Measurements from ENCODE around the gene COL24A1. TPM values are rescaled to one million over a fixed set of nuclear protein-coding genes. Genes with fewer than 3 reads are reported as not detected.
"Not testable (repeated sequence)": the region's sequence is repeated elsewhere in the genome, so short reads cannot be mapped to it uniquely, and the experiment has no call there.

Gene COL24A1
- total and polyA plus RNA-seq, 2 experiments from 2014 or later, result 0.32 to 0.54 TPM

DNA sequence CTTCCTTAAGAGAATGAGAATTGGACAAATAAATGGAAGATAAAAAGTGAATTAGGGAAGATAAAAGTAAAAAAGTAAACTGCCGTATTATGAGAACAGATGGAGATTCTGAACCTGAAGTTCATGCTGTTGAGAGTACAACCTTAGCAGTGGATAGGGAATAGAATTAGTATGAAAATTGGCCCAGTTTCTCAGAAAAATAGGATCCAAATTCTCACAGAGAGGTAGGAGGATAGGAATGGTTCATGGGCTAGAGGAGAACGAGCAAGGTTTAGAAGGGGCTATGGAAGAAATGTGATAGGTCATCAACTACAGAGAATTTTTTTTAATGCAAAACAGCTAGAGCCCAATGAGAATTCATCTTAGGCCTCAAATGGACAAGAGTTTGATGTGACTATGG is 42.3 kb downstream of the COL24A1 start:
- Histone ChIP-seq H3K4me3 (no peak overlapping the region), H3K9me3 (ENCODE audit: low read depth) (no peaks in the 10 kb centered on the region), H3K4me1 (ENCODE audit: low read depth) (no peaks in the 10 kb centered on the region), H3K27me3 (no peaks in the 10 kb centered on the region), H3K36me3 (no peaks in the 10 kb centered on the region), H3K27ac (no peak overlapping the region)
- TF ChIP-seq, protein P1, sequence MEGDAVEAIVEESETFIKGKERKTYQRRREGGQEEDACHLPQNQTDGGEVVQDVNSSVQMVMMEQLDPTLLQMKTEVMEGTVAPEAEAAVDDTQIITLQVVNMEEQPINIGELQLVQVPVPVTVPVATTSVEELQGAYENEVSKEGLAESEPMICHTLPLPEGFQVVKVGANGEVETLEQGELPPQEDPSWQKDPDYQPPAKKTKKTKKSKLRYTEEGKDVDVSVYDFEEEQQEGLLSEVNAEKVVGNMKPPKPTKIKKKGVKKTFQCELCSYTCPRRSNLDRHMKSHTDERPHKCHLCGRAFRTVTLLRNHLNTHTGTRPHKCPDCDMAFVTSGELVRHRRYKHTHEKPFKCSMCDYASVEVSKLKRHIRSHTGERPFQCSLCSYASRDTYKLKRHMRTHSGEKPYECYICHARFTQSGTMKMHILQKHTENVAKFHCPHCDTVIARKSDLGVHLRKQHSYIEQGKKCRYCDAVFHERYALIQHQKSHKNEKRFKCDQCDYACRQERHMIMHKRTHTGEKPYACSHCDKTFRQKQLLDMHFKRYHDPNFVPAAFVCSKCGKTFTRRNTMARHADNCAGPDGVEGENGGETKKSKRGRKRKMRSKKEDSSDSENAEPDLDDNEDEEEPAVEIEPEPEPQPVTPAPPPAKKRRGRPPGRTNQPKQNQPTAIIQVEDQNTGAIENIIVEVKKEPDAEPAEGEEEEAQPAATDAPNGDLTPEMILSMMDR (IDR thresholded peaks at IDR 0.05; ENCODE audit: low read depth, low read length), result no peak
- DNase-seq (ENCODE audit: low read depth in 1 of 2, low spot score in 1 of 2), result no peak

DNA sequence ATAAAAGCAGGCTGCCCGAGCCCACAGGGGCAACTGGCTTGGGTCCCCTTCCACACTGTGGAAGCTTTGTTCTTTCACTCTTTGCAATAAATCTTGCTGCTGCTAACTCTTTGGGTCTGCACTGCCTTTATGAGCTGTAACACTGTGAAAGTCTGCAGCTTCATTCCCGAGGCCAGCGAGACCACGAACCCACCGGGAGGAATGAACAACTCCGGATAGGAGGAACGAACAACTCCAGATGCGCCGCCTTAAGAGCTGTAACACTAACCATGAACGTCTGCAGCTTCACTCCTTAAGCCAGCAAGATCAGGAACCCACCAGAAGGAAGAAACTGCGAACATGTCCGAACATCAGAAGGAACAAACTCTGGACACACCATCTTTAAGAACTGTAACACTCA is 45.0 kb downstream of the COL24A1 start:
- not testable (repeated sequence) for H3K27me3 ChIP-seq; DNase-seq (ENCODE audit: low read depth in 1 of 2, low spot score in 1 of 2); H3K4me1 ChIP-seq (ENCODE audit: low read depth); H3K27ac ChIP-seq; H3K4me3 ChIP-seq; H3K36me3 ChIP-seq; H3K9me3 ChIP-seq (ENCODE audit: low read depth)

DNA sequence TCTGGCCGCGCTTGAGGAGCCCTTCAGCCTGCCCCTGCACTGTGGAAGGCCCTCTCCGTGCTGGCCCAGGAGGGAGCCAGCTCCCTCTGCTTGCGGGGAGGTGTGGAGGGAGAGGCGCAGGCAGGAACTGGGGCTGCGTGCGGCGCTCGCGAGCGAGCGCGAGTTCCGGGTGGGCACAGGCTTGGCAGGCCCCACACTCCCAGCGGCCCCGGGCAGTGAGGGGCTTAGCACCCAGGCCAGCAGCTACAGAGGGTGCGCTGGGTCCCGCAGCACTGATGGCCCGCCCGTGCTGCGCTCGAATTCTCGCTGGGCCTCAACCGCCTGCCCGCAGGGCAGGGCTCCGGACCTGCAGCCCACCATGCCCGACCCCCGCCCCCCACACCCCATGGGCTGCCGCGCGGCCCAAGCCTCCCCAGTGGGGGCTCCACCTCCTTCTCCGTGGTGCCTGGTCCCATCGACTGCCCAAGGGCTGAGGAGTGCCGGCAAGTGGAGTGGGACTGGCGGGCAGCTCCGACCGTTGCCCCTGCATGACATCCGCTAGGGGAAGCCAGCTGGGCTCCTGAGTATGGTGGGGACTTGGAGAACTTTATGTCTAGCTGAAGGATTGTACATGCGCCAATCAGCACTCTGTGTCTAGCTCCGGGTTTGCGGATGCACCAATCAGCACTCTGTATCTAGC is 46.0 kb downstream of the COL24A1 start:
- no peak overlapping the region for H3K4me3 ChIP-seq
- H3K36me3 ChIP-seq, result no peaks in the 10 kb centered on the region
- no peak for DNase-seq (ENCODE audit: low read depth in 1 of 2, low spot score in 1 of 2)
- no peak overlapping the region for H3K27ac ChIP-seq
- H3K9me3 ChIP-seq (ENCODE audit: low read depth), result no peaks in the 10 kb centered on the region
- H3K27me3 ChIP-seq, result no peaks in the 10 kb centered on the region
- H3K4me1 ChIP-seq (ENCODE audit: low read depth), result no peaks in the 10 kb centered on the region
- TF ChIP-seq, protein P1 (IDR thresholded peaks at IDR 0.05; ENCODE audit: low read depth, low read length), result no peak

DNA sequence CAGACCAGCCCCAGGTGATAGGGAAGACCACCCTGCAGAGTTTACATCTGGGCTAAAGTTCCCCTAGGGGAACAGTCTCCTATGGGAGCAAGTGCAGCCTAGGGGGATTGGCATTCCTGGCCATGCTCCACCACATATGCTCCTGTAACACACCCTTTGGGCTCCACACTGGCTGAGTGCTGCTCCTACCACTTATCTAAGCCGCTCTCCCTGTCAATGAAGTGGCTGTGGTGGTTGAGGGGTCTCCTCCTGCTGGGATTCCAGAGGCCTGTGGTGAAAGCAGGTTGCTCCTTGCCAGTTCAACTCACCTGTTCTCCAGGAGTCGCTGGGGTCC is 51.1 kb downstream of the COL24A1 start:
- DNase-seq (ENCODE audit: low read depth in 1 of 2, low spot score in 1 of 2), result no peak
- Histone ChIP-seq H3K4me3 (no peak overlapping the region), H3K27ac (no peak overlapping the region), H3K4me1 (ENCODE audit: low read depth) (no peaks in the 10 kb centered on the region), H3K36me3 (no peaks in the 10 kb centered on the region), H3K9me3 (ENCODE audit: low read depth) (no peaks in the 10 kb centered on the region), H3K27me3 (no peaks in the 10 kb centered on the region)
- TF ChIP-seq, protein P1 (IDR thresholded peaks at IDR 0.05; ENCODE audit: low read depth, low read length), result no peak

DNA sequence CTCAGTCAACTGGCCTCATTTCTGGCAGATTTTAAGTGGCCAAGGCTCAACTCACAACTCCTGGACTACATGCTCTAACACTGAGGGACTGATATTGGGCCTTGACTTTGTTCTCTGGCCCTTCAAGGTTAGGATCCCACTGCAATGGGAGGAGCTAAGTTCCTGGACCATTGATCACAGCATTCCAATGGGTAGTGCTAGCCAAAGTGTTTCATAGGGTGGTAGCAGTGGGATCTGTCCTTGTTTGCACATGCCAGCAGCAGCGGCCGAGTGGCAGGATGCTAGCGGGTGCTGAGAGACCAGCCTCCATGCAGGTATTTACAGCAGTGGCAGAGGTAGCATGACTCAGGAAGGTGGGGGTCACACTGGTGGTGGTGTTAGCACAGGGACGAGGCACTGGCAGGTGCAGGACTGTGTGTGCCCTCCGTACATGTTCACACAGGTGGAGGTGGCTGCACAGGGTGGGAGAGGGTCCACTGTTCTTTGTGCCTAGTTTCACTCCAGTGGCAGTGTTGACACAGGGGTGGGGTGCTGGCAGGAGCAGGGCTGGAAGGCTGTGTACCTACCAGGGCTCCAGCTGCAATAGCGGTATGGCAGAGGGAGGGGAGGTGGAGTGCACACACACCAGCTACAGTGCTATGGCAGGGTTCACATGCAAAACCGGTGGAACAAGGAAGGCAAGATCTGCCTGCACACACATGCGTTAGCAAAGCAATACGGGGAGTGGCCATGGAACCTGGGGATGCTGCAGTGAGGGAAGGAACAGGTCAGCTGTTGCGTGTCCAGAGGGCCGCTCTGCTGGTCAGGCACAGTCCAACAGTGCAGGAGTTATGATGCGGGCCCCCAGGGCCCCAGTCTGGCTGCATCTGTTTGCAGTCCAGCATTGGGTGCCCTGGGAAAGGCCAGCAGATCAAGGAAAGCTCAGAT is 51.7 kb downstream of the COL24A1 start:
- Histone ChIP-seq H3K9me3 (ENCODE audit: low read depth) (no peaks in the 10 kb centered on the region), H3K4me1 (ENCODE audit: low read depth) (no peaks in the 10 kb centered on the region), H3K36me3 (no peaks in the 10 kb centered on the region), H3K4me3 (no peak overlapping the region), H3K27ac (no peak overlapping the region), H3K27me3 (no peaks in the 10 kb centered on the region)
- TF ChIP-seq, protein P1 (IDR thresholded peaks at IDR 0.05; ENCODE audit: low read depth, low read length), result no peak
- DNase-seq (ENCODE audit: low read depth in 1 of 2, low spot score in 1 of 2), result no peak

DNA sequence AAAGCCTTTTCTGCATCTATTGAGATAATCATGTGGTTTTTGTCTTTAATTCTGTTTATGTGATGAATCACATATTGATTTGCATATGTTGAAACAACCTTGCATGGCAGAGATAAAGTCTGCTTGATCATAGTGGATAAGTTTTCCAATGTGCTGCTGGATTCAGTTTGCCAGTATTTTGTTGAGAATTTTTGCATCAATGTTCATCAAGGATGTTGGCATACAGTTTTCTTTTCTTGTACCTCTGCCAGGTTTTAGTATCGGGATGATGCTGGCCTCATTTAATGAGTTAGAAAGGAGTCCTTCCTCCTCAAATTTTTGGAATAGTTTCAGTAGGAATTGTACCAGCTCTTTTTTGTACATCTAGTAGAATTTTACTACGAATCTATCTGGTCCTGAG is 55.0 kb downstream of the COL24A1 start:
- Histone ChIP-seq H3K27ac (no peak overlapping the region), H3K4me1 (ENCODE audit: low read depth) (no peaks in the 10 kb centered on the region), H3K4me3 (no peak overlapping the region), H3K9me3 (ENCODE audit: low read depth) (no peaks in the 10 kb centered on the region), H3K36me3 (no peaks in the 10 kb centered on the region), H3K27me3 (no peaks in the 10 kb centered on the region)
- TF ChIP-seq, protein P1 (IDR thresholded peaks at IDR 0.05; ENCODE audit: low read depth, low read length), result no peak
- peak in 1 of 2 donors; percentile 4 for DNase-seq (ENCODE audit: low read depth in 1 of 2, low spot score in 1 of 2)
